ENCODE measurements around the gene VASH1. TPM values are rescaled to one million over a fixed set of nuclear protein-coding genes. Genes with fewer than 3 reads are reported as not detected.

VASH1 gene
- total and polyA plus RNA-seq, 2 of the 13 experiments (the other 11 are each of a cell fraction or from before 2014, with no cell fraction given) = 0.11 to 0.24 TPM

GRCh38 chr14:76832503-76832988 lies 71.3 kb downstream of the VASH1 start (continued):
- TF ChIP-seq SNAPC4 (CRISPR knock-in tag; IDR thresholded peaks at IDR 0.05) (no peak), ZC3H4 (CRISPR knock-in tag; IDR thresholded peaks at IDR 0.05; ENCODE audit: borderline replicate concordance) (no peak), GABPB1 (CRISPR knock-in tag; IDR thresholded peaks at IDR 0.05) (peak; percentile 18; the same call in 1 of the 2 replicates), ARID4A (CRISPR knock-in tag; IDR thresholded peaks at IDR 0.05; ENCODE audit: borderline replicate concordance) (peak; percentile 50; the same call in 1 of the 2 replicates), ZFP36L2 (CRISPR knock-in tag; IDR thresholded peaks at IDR 0.05) (no peak), ZMAT3 (CRISPR knock-in tag; conservative IDR thresholded peaks at IDR 0.05) (no peak), NCOA5 (CRISPR knock-in tag; IDR thresholded peaks at IDR 0.05) (no peak), ATF3 (CRISPR knock-in tag; IDR thresholded peaks at IDR 0.05) (peak; percentile 38; the same call in 1 of the 2 replicates), SMAD9 (CRISPR knock-in tag; IDR thresholded peaks at IDR 0.05) (no peak), ZKSCAN5 (CRISPR knock-in tag; IDR thresholded peaks at IDR 0.05) (no peak), SP2 (CRISPR knock-in tag; IDR thresholded peaks at IDR 0.05) (no peak), ZSCAN30 (CRISPR knock-in tag; IDR thresholded peaks at IDR 0.05) (no peak), ZFY (CRISPR knock-in tag; IDR thresholded peaks at IDR 0.05) (no peak), NPAS2 (CRISPR knock-in tag; IDR thresholded peaks at IDR 0.05; ENCODE audit: borderline replicate concordance) (no peak), RFX5 (IDR thresholded peaks at IDR 0.05; ENCODE audit: low read depth, low read length) (no peak), JUND (CRISPR knock-in tag; IDR thresholded peaks at IDR 0.05) (no peak), THYN1 (CRISPR knock-in tag; IDR thresholded peaks at IDR 0.05; ENCODE audit: borderline replicate concordance, low read depth) (no peak), NR1H2 (CRISPR knock-in tag; IDR thresholded peaks at IDR 0.05; ENCODE audit: borderline replicate concordance, low read depth) (no peak), ZNF432 (CRISPR knock-in tag; IDR thresholded peaks at IDR 0.05; ENCODE audit: borderline replicate concordance) (no peak), NONO (IDR thresholded peaks at IDR 0.05) (no peak), NONO (CRISPR knock-in tag; conservative IDR thresholded peaks at IDR 0.05) (peak; percentile 65), FOXA1 (IDR thresholded peaks at IDR 0.05) (no peak), FOXA1 (CRISPR knock-in tag; IDR thresholded peaks at IDR 0.05) (0 out of 2 replicates have a peak, but pooled peaks have one; percentile 40)
